GM12801 (cell line): Measurements from ENCODE around the gene FTHL17.

Experiments
- TF ChIP-seq, protein P1 (sequence below): IDR thresholded peaks from one replicate; pipeline ENCODE4 v1.5.1; 2011; ENCODE audit warnings: control low read depth; ENCODE audit not compliant: insufficient read length; ENCODE audit errors: extremely low read depth

The FTHL17 gene

DNA sequence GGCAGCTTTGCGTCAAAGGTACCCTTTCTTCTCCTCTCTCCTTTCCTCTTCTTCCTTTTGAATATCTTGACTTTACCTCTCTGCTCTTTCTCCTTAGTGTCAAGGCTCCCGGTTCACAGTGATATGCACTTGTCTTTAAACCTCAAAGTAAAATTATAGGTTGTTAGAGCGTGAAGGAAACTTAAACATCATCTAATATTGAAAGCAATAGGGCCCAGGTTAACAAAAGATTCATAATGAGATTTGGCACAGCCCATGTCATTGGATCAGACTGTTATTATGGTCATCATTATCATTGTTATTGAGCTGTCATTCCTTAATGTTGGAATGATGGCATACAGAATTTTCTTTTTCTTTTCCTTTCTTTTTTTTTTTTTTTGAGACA, 32.5 kb downstream of the FTHL17 start:
- TF ChIP-seq, protein P1, sequence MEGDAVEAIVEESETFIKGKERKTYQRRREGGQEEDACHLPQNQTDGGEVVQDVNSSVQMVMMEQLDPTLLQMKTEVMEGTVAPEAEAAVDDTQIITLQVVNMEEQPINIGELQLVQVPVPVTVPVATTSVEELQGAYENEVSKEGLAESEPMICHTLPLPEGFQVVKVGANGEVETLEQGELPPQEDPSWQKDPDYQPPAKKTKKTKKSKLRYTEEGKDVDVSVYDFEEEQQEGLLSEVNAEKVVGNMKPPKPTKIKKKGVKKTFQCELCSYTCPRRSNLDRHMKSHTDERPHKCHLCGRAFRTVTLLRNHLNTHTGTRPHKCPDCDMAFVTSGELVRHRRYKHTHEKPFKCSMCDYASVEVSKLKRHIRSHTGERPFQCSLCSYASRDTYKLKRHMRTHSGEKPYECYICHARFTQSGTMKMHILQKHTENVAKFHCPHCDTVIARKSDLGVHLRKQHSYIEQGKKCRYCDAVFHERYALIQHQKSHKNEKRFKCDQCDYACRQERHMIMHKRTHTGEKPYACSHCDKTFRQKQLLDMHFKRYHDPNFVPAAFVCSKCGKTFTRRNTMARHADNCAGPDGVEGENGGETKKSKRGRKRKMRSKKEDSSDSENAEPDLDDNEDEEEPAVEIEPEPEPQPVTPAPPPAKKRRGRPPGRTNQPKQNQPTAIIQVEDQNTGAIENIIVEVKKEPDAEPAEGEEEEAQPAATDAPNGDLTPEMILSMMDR, result no peak

GRCh38 chrX:31038575-31039326, 33.1 kb downstream of the FTHL17 start:
- TF ChIP-seq, protein P1, result no peak

GRCh38 chrX:31036895-31037294, 34.9 kb downstream of the FTHL17 start:
- TF ChIP-seq, protein P1, result no peak

DNA sequence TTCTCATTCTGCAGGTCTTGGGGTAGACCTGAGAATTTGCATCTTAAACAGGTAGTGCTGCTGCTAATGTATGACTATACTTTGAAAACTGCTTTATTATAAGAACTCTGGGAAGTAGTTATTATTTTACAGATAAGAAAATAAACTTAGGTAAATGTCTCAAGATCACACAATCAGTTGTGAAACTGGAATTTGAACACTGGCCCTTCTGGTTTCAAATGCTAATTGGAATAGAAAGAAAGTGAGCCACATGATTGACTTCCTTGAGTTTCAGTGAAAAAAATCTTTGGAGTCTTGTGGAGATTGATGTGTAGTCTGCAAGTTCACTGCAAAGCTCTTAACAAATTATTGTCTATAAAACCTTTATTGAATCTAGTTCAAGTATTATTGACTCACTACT, 44.5 kb downstream of the FTHL17 start:
- TF ChIP-seq, protein P1, result no peak

DNA sequence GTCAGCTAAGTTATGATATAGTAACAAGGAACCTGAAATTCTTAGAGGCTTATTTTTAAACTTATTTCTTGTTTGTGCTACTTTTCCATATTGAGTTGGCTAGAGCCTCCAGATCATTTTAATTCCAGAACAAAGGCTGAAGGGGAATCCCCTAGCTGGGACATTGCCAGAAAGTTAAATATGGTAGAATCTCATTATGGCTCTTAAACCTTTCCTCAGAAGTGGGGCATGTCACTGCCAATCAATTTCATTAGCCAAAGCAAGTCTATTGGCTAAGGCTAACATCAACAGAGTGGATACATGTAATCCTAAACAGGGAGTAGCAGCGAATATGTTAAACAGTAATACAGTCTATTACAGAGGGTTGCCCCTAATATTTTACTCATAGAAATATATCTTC, 47.0 kb downstream of the FTHL17 start:
- TF ChIP-seq, protein P1, result no peak

DNA sequence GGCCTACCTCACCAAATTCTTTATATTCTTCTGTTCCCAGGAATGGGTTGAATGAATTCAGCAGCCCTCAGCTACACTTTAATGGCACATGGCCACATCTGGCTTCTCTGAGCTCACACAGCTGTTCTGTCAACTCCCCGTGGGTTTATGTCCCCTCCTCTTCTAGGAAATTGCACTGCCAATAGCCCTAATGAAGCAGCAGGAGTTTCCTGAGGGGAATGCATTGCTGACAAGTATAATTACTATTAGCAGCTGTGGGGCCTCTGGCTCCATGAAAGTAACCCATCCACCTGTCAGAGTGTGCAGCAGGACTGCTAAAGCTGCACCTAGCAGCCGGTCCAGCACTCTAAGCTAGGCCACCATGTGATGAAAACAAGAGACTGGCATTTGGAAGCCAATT, 50.3 kb downstream of the FTHL17 start:
- TF ChIP-seq, protein P1, result no peak
